Measurements from ENCODE around the gene F5.

F5 gene

GRCh38 chr1:169586395-169587255 is at the start of gene F5:
Gene F5 (minus strand): TSS chr1:169586481. CDS start chr1:169586386, 95 bp downstream.
- DNase-seq: no peak

DNA sequence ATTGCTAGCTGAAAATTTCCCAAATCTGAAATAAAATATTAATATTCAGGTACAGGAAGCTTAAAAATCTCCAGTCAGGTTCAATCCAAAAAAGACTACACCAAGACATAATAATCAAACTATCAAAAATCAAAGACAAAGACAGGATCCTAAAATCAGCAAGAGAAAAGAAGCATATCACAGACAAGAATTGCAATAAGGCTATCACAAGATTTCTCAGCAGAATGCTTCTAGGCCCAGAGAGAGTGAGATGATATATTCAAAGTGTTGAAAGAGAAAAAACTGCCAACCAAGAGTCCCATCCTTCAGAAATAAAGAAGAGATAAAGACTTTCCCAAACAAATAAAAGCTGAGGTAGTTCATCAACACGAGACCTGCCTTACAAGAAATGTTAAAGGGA is 48.6 kb upstream of the F5 start:
- DNase-seq: no peak

GRCh38 chr1:169634145-169634544 is 47.9 kb upstream of the F5 start:
- no peak for DNase-seq

DNA sequence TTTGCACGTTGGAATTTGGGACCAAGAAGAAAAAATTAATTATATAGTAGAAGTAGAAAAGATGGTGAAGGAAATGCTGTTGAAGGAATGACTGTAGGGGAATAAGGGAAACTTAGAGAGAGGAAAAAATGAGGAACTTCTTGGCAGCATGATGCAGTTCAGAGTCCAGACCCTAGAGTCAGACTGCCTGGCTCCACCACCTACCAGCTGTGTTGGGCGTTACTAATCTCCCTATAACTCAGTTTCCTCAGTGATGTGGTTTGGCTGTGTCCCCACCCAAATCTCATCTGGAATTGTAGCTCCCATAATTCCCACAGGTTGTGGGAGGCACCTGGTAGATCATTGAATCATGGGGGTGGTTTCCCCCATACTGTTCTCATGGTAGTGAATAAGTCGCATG is 45.0 kb upstream of the F5 start:
- DNase-seq: no peak

GRCh38 chr1:169630006-169630405 is 43.7 kb upstream of the F5 start, which contains the start of gene SELP:
Gene SELP (minus strand): TSS chr1:169630124. CDS start chr1:169630074, 50 bp downstream.
- DNase-seq: no peak

GRCh38 chr1:169624912-169625311 is 38.6 kb upstream of the F5 start:
- DNase-seq: no peak

GRCh38 chr1:169624122-169624521 is 37.8 kb upstream of the F5 start:
- DNase-seq: no peak

GRCh38 chr1:169623132-169623926 is 37.0 kb upstream of the F5 start:
- no peak for DNase-seq

DNA sequence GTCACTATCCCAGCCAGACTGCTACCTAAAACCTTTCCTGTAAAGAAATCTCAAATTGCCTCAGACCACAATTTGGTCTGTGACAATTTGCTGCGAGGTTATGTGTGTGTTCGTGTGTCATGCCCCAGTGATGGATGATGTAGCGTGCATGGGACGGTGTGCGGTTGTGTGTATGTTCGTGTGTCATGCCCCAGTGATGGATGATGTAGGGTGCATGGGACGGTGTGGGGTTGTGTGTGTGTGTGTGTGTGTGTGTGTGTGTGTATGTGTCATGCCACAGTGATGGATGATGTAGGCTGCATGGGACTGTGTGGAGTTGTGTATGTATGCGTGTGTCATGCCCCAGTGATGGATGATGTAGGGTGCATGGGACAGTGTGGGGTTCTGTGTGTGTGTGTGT is 34.3 kb upstream of the F5 start:
- no peak for DNase-seq

DNA sequence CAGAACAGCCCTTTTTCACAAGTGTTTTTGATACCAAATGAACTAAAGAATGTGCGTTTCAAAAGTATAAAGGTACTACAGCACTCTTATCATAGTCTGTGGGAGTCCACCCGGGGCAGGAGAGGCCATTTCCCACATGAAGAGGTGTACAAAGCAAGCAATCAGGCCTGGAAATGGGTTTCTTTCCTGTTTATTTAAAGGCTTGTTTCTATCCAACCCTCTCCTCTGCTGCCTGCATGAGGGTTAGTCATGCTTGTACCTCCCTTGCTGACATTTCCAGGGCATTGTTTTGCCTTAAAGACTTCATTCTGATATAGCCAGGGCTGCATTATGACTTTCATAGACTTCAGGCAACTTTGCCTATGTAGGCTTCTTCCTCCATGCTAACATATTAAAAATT is 32.1 kb upstream of the F5 start:
- DNase-seq: no peak

DNA sequence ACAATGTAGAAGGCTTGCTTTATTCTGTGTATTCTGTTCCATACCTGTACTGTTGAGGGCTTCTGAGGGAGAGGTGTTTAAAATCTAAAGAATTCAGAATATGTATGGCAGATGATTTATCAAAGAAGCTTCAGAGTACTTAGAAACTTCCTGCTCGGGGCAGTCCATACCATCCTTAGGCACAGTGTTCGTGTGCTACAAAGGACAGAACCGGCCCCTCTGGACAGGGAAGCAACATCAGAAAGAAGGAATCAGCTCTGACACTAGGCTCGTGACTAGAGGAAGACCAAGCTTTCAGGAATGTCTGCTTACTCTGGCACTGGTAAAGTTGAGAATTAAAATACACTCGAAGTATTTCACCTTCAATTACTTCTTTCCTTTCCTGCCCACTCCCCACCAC is 29.5 kb upstream of the F5 start:
- no peak for DNase-seq

DNA sequence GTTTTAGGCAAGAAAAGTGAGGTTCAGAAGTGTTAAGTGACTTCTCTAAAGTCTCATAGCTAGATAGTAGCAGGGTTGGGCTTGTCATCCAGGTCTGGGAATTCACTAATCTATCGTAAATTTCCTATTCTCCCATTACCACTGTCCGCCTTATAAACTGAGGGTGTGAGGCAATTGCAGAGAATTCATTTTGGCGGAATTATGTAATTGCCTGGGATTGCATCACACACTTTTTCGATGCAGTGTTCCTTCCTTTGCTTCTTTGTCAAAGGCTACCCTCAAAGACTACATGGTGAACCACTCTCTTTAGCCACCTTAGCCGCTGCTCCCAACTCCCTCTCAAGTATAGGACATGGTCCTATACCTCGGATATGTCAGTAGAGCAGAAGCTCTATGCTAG is 24.6 kb upstream of the F5 start:
- DNase-seq: no peak

DNA sequence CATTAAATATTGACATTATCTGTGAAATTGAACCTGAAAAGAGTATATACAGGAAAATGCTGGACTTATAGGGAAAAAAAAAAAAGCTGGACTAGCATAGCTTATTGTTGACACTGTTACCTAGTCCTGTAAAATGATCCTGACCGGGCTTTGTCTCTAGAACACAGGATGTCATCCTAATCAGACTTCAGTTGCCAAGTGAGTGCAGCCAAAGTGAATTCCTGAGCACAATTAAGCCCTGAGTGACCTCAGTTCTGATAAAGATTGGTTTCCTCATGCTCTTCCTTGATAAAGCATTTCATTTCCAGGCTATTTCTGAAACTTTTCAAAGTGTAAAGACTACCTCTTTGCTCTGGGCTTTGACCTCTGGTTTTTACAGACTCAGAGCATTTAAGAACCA is 23.8 kb upstream of the F5 start:
- DNase-seq: no peak

DNA sequence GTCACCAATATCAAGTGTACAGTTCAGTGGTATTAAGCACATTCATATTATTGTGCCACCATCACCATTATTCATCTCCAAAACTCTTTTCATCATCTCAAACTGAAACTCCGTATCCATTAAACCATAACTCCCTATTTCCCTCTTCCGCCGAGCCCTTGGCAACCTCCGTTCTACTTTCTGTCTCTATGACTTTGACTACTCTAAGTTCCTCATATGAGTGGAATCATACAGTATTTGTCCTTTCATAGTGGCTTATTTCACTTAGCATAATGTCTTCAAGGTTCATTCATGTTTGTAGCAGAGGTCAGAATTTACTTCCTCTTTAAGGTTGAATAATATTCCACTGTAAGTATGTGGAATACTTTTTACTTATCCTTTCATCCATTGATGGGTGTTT is 21.9 kb upstream of the F5 start:
- no peak for DNase-seq

DNA sequence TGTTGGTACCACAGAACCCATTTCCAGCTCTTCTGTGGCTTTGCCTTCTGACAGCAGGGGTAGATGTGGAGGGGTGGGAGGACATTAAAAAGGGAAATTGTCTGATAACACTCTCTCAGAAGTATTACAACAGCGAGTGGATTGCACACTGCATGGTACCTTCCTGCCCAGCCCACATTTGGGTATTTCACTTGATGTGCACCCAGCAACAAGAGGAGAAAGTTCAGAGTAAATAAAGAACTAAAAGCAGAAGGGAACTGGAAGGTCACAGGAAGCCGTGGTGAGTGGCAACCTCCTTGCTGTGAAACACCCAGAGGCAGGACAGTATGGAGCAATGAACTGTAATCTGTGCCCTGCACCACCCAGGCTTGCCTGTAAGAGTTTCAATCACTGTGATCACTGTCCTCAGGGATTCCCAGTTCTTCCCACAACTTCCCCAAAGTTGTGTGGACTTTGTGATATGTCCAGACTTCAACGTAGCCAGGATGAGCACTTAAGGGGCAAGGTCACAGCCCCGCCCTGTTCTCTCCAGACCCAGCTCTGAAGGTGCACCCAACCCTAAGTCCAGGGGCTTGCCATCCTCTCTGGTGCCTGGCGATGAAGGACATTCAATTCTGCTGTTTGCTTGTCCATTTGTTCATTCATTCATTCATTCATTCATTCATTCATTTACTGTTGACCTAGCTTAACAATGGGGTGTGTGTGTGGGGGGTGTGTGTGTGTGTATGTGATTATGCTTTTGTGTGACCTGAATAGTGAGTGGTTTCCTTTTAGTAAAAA is 18.7 kb upstream of the F5 start:
- DNase-seq: no peak

DNA sequence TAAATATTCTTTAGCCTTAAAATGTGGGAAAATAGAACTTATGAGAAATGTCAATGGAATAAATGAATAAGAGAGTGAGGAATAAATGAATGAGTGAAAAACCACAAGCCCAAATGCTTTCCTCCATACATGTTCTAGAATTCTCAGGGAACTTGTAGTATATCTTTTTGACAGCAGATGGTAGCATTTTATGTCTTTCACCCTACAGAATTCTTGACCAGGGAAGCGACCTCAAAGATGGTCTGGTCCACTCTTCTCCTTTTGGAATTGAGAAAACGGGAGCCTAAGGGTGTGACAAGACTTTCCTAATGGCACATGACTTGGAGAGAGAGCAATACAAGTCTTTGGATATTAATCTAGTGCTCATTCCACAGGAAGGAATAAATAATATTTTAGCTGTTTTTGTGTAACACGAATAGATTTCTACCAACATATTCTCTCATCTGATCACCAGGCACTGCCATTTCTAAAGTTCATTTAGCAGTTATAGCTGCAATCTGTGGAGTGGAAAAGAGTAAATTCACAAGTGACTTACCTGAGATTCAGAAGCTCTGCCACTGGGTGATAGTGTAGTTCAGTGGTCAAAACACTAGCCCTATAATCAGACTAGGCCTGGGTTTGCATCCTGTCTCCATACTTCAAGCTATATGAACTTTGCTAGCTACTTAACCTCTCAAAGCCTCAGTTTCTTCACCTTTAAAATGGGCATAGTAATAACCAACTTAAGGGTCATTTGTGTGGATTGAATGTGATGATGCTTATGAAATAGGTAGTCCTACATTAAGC is 15.0 kb upstream of the F5 start:
- DNase-seq: no peak

GRCh38 chr1:169595764-169596711 is 9.8 kb upstream of the F5 start:
- DNase-seq: no peak

GRCh38 chr1:169594391-169594790 is 8.1 kb upstream of the F5 start:
- no peak for DNase-seq

- DNase-seq: no peak
Observed at GRCh38 chr1:169590932-169591331, 4.7 kb upstream of the F5 start.

- DNase-seq: no peak
Observed at GRCh38 chr1:169588785-169589485, 2.7 kb upstream of the F5 start.

- no peak for DNase-seq
Observed at GRCh38 chr1:169588112-169588511, 1.8 kb upstream of the F5 start.

Measured in NCI-H1048 (cell line).